Liver (tissue), 3 donors: ENCODE results near the gene FER1L5.

Experiments used
- JUND ChIP-seq, 2 donors: IDR thresholded peaks; 2 replicates each; pipeline ENCODE4 v1.6.1; 2016; ENCODE audit warnings: antibody characterized with exemption in 2 of 2
- RAD21 ChIP-seq, 2 donors: IDR thresholded peaks; 2 replicates each; pipeline ENCODE4 v1.6.1; 2016; ENCODE audit warnings: antibody characterized with exemption in 2 of 2, mild to moderate bottlenecking in 2 of 2
- SP1 ChIP-seq: IDR thresholded peaks from 2 replicates; pipeline ENCODE4 v1.6.1; 2018; ENCODE audit warnings: antibody characterized with exemption, mild to moderate bottlenecking
- TAF1 ChIP-seq: conservative IDR thresholded peaks from 2 replicates; pipeline ENCODE4 v1.6.1; 2016; ENCODE audit warnings: antibody characterized with exemption, mild to moderate bottlenecking
- TF ChIP-seq, protein P1 (sequence below): fragments of 150-350 bp; IDR thresholded peaks from 2 replicates; pipeline ENCODE4 v1.5.1; 2017; ENCODE audit warnings: improper control_type of control experiment, low read depth, low read length; ENCODE audit not compliant: missing input control
- TF ChIP-seq, protein P2 (sequence below): IDR thresholded peaks from 2 replicates; pipeline ENCODE4 v1.6.1; 2016; ENCODE audit warnings: antibody characterized with exemption, mild to moderate bottlenecking
- donor health status: healthy.
- donor health status: healthy.

DNA sequence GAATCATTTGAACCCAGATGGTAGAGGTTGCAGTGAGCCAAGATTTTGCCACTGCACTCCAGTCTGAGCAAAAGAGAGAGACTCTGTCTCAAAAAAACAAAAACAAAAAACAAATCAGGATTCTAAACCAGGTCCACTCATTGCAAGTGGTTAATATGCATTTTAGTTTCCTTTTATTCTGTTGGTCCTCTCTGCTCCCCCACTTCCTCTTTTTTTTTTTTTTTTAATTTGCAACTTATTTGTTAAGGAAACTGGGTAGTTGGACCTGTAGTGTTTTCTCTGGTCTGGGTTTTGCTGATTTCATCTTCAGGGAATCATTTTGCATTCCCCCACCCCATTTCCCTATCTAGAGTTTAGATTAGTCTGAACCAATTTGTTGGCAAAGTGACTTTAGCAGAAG is 14.0 kb downstream of the FER1L5 start:
- TF ChIP-seq, protein P1, sequence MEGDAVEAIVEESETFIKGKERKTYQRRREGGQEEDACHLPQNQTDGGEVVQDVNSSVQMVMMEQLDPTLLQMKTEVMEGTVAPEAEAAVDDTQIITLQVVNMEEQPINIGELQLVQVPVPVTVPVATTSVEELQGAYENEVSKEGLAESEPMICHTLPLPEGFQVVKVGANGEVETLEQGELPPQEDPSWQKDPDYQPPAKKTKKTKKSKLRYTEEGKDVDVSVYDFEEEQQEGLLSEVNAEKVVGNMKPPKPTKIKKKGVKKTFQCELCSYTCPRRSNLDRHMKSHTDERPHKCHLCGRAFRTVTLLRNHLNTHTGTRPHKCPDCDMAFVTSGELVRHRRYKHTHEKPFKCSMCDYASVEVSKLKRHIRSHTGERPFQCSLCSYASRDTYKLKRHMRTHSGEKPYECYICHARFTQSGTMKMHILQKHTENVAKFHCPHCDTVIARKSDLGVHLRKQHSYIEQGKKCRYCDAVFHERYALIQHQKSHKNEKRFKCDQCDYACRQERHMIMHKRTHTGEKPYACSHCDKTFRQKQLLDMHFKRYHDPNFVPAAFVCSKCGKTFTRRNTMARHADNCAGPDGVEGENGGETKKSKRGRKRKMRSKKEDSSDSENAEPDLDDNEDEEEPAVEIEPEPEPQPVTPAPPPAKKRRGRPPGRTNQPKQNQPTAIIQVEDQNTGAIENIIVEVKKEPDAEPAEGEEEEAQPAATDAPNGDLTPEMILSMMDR: no peak
- TF ChIP-seq TAF1 (no peak), RAD21 (IDR thresholded peaks at IDR 0.05) (no peak), JUND (IDR thresholded peaks at IDR 0.05) (no peak), SP1 (no peak)
- TF ChIP-seq, protein P2, sequence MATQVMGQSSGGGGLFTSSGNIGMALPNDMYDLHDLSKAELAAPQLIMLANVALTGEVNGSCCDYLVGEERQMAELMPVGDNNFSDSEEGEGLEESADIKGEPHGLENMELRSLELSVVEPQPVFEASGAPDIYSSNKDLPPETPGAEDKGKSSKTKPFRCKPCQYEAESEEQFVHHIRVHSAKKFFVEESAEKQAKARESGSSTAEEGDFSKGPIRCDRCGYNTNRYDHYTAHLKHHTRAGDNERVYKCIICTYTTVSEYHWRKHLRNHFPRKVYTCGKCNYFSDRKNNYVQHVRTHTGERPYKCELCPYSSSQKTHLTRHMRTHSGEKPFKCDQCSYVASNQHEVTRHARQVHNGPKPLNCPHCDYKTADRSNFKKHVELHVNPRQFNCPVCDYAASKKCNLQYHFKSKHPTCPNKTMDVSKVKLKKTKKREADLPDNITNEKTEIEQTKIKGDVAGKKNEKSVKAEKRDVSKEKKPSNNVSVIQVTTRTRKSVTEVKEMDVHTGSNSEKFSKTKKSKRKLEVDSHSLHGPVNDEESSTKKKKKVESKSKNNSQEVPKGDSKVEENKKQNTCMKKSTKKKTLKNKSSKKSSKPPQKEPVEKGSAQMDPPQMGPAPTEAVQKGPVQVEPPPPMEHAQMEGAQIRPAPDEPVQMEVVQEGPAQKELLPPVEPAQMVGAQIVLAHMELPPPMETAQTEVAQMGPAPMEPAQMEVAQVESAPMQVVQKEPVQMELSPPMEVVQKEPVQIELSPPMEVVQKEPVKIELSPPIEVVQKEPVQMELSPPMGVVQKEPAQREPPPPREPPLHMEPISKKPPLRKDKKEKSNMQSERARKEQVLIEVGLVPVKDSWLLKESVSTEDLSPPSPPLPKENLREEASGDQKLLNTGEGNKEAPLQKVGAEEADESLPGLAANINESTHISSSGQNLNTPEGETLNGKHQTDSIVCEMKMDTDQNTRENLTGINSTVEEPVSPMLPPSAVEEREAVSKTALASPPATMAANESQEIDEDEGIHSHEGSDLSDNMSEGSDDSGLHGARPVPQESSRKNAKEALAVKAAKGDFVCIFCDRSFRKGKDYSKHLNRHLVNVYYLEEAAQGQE: no peak
